ENCODE measurements around the gene SUSD1.

DNA sequence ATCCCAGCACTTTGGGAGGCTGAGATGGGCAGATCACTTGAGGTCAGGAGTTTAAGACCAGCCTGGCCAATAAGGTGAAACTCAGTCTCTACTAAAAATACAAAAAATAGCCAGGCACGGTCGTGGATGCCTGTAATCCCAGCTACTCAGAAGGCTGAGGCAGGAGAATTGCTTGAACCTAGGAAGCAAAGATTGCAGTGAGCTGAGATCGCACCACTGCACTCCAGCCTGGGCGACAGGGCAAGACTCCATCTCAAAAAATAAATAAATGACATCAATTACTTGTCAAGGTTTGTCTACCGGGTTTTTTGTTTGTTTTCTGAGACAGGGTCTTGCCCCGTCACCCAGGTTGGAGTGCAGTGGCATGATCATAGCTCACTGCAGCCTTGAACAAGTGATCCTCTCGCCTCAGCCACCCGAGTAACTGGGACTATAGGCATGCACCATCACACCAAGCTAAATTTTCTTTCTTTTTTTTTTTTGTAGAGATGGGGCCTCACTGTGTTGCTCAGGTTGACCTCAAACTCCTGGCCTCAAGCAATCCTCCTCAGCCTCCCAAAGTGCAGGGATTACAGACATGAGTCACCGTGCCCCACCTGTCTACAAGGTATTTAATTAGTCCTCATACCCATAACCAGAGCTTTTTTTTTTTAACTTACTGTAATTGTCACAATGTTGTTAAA is 64.9 kb downstream of the SUSD1 start:
- TF ChIP-seq, protein P1, sequence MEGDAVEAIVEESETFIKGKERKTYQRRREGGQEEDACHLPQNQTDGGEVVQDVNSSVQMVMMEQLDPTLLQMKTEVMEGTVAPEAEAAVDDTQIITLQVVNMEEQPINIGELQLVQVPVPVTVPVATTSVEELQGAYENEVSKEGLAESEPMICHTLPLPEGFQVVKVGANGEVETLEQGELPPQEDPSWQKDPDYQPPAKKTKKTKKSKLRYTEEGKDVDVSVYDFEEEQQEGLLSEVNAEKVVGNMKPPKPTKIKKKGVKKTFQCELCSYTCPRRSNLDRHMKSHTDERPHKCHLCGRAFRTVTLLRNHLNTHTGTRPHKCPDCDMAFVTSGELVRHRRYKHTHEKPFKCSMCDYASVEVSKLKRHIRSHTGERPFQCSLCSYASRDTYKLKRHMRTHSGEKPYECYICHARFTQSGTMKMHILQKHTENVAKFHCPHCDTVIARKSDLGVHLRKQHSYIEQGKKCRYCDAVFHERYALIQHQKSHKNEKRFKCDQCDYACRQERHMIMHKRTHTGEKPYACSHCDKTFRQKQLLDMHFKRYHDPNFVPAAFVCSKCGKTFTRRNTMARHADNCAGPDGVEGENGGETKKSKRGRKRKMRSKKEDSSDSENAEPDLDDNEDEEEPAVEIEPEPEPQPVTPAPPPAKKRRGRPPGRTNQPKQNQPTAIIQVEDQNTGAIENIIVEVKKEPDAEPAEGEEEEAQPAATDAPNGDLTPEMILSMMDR (IDR thresholded peaks at IDR 0.05; ENCODE audit: insufficient read depth, low read length, poor library complexity, severe bottlenecking) = no peak
- TF ChIP-seq EZH2phosphoT487 (conservative IDR thresholded peaks at IDR 0.05; ENCODE audit: low read length) = no peak

Data from SU-DHL-6 (cell line).